HepG2 (cell line): ENCODE measurements around the gene C22orf15. TPM values are rescaled to one million over a fixed set of nuclear protein-coding genes. Genes with fewer than 3 reads are reported as not detected.
A peak's percentile ranks its signal among the peaks of the same experiment; 100 is the strongest.

Experiments
- GTF2F1 ChIP-seq: fragments of 150-350 bp; IDR thresholded peaks from 2 replicates; pipeline ENCODE4 v1.6.1; 2014; ENCODE audit warnings: low read length
- MIXL1 ChIP-seq: IDR thresholded peaks from 2 replicates; pipeline ENCODE4 v1.6.1; 2016
- MYC ChIP-seq: sonication (generic); formaldehyde crosslinking; IDR thresholded peaks from 2 replicates; pipeline ENCODE4 v1.9.0; 2021; ENCODE audit warnings: missing genetic modification reagents, borderline replicate concordance
- RXRA ChIP-seq: sonication (generic); formaldehyde crosslinking; IDR thresholded peaks from 2 replicates; pipeline ENCODE4 v1.5.1; 2020; ENCODE audit warnings: missing genetic modification reagents
- SP4 ChIP-seq: sonication (generic); formaldehyde crosslinking; IDR thresholded peaks from 2 replicates; pipeline ENCODE4 v1.8.1; 2023; ENCODE audit warnings: mild to moderate bottlenecking, missing genetic modification reagents
- SP5 ChIP-seq: IDR thresholded peaks from 2 replicates; pipeline ENCODE4 v1.6.1; 2016; ENCODE audit warnings: low read depth, borderline replicate concordance
- ZFX ChIP-seq: sonication (generic); formaldehyde crosslinking; IDR thresholded peaks from 2 replicates; pipeline ENCODE4 v1.4.0; 2020; ENCODE audit warnings: mild to moderate bottlenecking, low read depth, missing genetic modification reagents, moderate library complexity
- ZFY ChIP-seq: sonication (generic); formaldehyde crosslinking; IDR thresholded peaks from 2 replicates; pipeline ENCODE4 v1.4.0; 2020; ENCODE audit warnings: missing genetic modification reagents
- ZNF501 ChIP-seq: sonication (generic); formaldehyde crosslinking; IDR thresholded peaks from 2 replicates; pipeline ENCODE4 v1.5.1; 2020; ENCODE audit warnings: mild to moderate bottlenecking, moderate library complexity, missing genetic modification reagents
- ZNF567 ChIP-seq: sonication (generic); formaldehyde crosslinking; IDR thresholded peaks from 2 replicates; pipeline ENCODE4 v1.8.1; 2023; ENCODE audit warnings: mild to moderate bottlenecking, missing genetic modification reagents, borderline replicate concordance
- ZNF644 ChIP-seq: IDR thresholded peaks from 2 replicates; pipeline ENCODE4 v1.6.1; 2016; ENCODE audit warnings: low read depth
- ZSCAN20 ChIP-seq: sonication (generic); formaldehyde crosslinking; IDR thresholded peaks from 2 replicates; pipeline ENCODE4 v1.4.0; 2020; ENCODE audit warnings: missing genetic modification reagents, mild to moderate bottlenecking, borderline replicate concordance
- polyA plus RNA-seq, 8 experiments: library from polyadenylated mRNA; depleted of rRNA in 3 of 8; stranded (reverse) in 7 of 8; unstranded in 1 of 8; fragments of >200 nt; fragmentation: Illumina TruSeq in 4 of 8; extraction: Trizol in 4 of 8; gene quantifications; 2 replicates each; pipeline versions ENCODE4 v1.2.1 to v1.2.3, GENCODE V29; 2011 to 2016; ENCODE audit warnings: low read depth in 4 of 8, missing spikeins in 1 of 8, mixed read lengths in 1 of 8; ENCODE audit not compliant: insufficient read depth in 1 of 8
- total RNA-seq, 5 experiments: library from RNA; depleted of rRNA; stranded (reverse); fragments of >200 nt; fragmentation: Illumina TruSeq; extraction: Trizol; gene quantifications; 2 replicates each; pipeline ENCODE4 v1.2.3, GENCODE V29; 2016; ENCODE audit warnings: low read depth in 1 of 5
- TF ChIP-seq, protein P1 (sequence below): sonication (generic); formaldehyde crosslinking; IDR thresholded peaks from 2 replicates; pipeline ENCODE4 v1.4.0; 2020; ENCODE audit warnings: missing genetic modification reagents
- TF ChIP-seq, protein P2 (sequence below): sonication (generic); formaldehyde crosslinking; IDR thresholded peaks from 2 replicates; pipeline ENCODE4 v1.8.0; 2022; ENCODE audit warnings: low read depth, missing genetic modification reagents
- TF ChIP-seq, protein P3 (sequence below): sonication (generic); formaldehyde crosslinking; IDR thresholded peaks from 2 replicates; pipeline ENCODE4 v1.4.0; 2020; ENCODE audit warnings: low read depth, mild to moderate bottlenecking, missing genetic modification reagents
- TF ChIP-seq, protein P4 (sequence below): sonication (generic); formaldehyde crosslinking; IDR thresholded peaks from 2 replicates; pipeline ENCODE4 v1.4.0; 2020; ENCODE audit warnings: missing genetic modification reagents, borderline replicate concordance

The C22orf15 gene
- total and polyA plus RNA-seq, 2 of the 13 experiments (the other 11 are each of a cell fraction or from before 2014, with no cell fraction given), result not detected

DNA sequence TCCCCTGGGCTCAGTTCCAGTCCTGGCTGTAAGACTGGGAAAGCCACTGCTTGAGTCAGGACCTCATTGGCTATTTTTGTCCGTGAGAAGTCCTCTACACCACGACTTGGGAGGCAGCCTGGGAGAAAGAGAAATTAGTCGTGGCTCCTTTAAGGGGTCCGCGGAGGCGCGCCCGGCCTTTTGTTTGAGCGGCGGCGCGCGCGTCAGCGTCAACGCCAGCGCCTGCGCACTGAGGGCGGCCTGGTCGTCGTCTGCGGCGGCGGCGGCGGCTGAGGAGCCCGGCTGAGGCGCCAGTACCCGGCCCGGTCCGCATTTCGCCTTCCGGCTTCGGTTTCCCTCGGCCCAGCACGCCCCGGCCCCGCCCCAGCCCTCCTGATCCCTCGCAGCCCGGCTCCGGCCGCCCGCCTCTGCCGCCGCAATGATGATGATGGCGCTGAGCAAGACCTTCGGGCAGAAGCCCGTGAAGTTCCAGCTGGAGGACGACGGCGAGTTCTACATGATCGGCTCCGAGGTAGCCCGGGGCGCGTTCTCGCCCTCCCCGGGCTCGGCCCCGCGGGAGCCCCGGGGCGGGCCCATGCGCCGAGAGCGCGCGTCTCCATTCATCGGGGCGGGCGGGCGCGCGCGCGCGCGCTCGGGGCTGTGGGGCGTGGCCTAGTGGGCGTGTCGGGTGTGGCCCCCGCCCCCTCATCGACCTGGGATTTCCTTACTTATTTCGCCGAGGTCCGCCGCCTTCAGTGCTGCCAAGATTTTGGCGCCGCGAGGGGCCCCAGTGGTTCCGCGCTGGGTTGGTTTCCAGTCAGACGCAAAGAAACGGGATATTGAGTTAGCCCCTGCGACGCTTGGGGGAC, 24.2 kb downstream of the C22orf15 start, which contains the start of gene SMARCB1 (continued):
- TF ChIP-seq, protein P1, sequence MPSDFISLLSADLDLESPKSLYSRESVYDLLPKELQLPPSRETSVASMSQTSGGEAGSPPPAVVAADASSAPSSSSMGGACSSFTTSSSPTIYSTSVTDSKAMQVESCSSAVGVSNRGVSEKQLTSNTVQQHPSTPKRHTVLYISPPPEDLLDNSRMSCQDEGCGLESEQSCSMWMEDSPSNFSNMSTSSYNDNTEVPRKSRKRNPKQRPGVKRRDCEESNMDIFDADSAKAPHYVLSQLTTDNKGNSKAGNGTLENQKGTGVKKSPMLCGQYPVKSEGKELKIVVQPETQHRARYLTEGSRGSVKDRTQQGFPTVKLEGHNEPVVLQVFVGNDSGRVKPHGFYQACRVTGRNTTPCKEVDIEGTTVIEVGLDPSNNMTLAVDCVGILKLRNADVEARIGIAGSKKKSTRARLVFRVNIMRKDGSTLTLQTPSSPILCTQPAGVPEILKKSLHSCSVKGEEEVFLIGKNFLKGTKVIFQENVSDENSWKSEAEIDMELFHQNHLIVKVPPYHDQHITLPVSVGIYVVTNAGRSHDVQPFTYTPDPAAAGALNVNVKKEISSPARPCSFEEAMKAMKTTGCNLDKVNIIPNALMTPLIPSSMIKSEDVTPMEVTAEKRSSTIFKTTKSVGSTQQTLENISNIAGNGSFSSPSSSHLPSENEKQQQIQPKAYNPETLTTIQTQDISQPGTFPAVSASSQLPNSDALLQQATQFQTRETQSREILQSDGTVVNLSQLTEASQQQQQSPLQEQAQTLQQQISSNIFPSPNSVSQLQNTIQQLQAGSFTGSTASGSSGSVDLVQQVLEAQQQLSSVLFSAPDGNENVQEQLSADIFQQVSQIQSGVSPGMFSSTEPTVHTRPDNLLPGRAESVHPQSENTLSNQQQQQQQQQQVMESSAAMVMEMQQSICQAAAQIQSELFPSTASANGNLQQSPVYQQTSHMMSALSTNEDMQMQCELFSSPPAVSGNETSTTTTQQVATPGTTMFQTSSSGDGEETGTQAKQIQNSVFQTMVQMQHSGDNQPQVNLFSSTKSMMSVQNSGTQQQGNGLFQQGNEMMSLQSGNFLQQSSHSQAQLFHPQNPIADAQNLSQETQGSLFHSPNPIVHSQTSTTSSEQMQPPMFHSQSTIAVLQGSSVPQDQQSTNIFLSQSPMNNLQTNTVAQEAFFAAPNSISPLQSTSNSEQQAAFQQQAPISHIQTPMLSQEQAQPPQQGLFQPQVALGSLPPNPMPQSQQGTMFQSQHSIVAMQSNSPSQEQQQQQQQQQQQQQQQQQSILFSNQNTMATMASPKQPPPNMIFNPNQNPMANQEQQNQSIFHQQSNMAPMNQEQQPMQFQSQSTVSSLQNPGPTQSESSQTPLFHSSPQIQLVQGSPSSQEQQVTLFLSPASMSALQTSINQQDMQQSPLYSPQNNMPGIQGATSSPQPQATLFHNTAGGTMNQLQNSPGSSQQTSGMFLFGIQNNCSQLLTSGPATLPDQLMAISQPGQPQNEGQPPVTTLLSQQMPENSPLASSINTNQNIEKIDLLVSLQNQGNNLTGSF (CRISPR knock-in tag), result peak; percentile 64; the same call in 1 of the 2 replicates
- TF ChIP-seq ZFX, result peak; percentile 90
- TF ChIP-seq RXRA (CRISPR knock-in tag), result peak; percentile 7
- TF ChIP-seq, protein P2, sequence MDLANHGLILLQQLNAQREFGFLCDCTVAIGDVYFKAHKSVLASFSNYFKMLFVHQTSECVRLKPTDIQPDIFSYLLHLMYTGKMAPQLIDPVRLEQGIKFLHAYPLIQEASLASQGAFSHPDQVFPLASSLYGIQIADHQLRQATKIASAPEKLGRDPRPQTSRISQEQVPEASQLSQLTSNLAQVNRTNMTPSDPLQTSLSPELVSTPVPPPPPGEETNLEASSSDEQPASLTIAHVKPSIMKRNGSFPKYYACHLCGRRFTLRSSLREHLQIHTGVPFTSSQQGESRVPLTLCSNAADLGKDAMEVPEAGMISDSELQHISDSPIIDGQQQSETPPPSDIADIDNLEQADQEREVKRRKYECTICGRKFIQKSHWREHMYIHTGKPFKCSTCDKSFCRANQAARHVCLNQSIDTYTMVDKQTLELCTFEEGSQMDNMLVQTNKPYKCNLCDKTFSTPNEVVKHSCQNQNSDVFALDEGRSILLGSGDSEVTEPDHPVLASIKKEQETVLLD (CRISPR knock-in tag), result 0 out of 2 replicates have a peak, but pooled peaks have one; percentile 9
- peak; percentile 85 for TF ChIP-seq SP4 (CRISPR knock-in tag)
- no peak for TF ChIP-seq MIXL1 (CRISPR knock-in tag)
- peak; percentile 25; the same call in 1 of the 2 replicates for TF ChIP-seq MYC (CRISPR knock-in tag)
- 0 out of 2 replicates have a peak, but pooled peaks have one; percentile 23 for TF ChIP-seq SP5 (CRISPR knock-in tag)
- no peak for TF ChIP-seq ZNF644 (CRISPR knock-in tag)
- 0 out of 2 replicates have a peak, but pooled peaks have one; percentile 85 for TF ChIP-seq ZSCAN20 (CRISPR knock-in tag)
- TF ChIP-seq ZFY (CRISPR knock-in tag), result peak; percentile 95
- TF ChIP-seq ZNF567 (CRISPR knock-in tag), result peak; percentile 24; the same call in 1 of the 2 replicates
- TF ChIP-seq, protein P3, sequence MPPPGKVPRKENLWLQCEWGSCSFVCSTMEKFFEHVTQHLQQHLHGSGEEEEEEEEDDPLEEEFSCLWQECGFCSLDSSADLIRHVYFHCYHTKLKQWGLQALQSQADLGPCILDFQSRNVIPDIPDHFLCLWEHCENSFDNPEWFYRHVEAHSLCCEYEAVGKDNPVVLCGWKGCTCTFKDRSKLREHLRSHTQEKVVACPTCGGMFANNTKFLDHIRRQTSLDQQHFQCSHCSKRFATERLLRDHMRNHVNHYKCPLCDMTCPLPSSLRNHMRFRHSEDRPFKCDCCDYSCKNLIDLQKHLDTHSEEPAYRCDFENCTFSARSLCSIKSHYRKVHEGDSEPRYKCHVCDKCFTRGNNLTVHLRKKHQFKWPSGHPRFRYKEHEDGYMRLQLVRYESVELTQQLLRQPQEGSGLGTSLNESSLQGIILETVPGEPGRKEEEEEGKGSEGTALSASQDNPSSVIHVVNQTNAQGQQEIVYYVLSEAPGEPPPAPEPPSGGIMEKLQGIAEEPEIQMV (CRISPR knock-in tag), result peak; percentile 77; the same call in 1 of the 2 replicates
- 0 out of 2 replicates have a peak, but pooled peaks have one; percentile 6 for TF ChIP-seq GTF2F1
- TF ChIP-seq ZNF501 (CRISPR knock-in tag), result peak; percentile 80
- TF ChIP-seq, protein P4, sequence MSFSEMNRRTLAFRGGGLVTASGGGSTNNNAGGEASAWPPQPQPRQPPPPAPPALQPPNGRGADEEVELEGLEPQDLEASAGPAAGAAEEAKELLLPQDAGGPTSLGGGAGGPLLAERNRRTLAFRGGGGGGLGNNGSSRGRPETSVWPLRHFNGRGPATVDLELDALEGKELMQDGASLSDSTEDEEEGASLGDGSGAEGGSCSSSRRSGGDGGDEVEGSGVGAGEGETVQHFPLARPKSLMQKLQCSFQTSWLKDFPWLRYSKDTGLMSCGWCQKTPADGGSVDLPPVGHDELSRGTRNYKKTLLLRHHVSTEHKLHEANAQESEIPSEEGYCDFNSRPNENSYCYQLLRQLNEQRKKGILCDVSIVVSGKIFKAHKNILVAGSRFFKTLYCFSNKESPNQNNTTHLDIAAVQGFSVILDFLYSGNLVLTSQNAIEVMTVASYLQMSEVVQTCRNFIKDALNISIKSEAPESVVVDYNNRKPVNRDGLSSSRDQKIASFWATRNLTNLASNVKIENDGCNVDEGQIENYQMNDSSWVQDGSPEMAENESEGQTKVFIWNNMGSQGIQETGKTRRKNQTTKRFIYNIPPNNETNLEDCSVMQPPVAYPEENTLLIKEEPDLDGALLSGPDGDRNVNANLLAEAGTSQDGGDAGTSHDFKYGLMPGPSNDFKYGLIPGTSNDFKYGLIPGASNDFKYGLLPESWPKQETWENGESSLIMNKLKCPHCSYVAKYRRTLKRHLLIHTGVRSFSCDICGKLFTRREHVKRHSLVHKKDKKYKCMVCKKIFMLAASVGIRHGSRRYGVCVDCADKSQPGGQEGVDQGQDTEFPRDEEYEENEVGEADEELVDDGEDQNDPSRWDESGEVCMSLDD (CRISPR knock-in tag), result no peak
